Measurements from ENCODE around the gene LGALS3BP. TPM values are rescaled to one million over a fixed set of nuclear protein-coding genes. Genes with fewer than 3 reads are reported as not detected.

The LGALS3BP gene
- total RNA-seq, 4 donors from 2014 or later: 172 to 414 (median 262) TPM

DNA sequence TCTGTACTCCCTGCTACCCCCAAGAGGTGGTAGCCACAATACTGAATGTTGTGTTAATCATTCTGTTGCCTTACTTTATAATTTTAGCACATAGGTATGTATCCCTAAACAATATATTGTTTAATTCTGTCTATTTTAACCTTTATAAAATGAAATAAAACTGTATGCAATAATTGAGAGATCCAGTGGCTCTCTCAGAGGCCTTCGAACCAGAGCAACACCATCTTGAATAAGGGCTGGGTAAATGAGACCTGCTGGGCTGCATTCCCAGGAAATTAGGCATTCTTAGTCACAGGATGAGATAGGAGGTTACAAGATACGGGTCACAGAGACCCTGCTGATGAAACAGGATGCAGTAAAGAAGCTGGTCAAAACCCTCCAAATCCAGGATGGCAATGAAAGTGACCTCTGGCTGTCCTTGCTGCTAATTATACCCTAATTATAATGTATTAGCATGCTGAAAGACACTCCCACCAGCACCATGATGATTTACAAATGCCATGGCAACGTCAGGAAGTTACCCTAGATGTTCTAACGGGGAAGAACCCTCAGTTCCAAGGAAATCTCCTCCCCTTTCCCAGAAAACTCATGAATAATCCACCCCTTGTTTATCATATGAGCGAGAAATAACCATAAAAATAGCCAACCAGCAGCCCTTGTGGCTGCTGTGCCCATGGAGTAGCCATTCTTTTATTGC, 31.9 kb upstream of the LGALS3BP start:
- DNase-seq: no peak
- 42 to 50% methylated on average over 5 of the region's 5 CpGs for WGBS, 2 donors
- H3K36me3 ChIP-seq: peaks cover 0 to 5% (median 0%) of the 10 kb centered on the region in 3 donors

DNA sequence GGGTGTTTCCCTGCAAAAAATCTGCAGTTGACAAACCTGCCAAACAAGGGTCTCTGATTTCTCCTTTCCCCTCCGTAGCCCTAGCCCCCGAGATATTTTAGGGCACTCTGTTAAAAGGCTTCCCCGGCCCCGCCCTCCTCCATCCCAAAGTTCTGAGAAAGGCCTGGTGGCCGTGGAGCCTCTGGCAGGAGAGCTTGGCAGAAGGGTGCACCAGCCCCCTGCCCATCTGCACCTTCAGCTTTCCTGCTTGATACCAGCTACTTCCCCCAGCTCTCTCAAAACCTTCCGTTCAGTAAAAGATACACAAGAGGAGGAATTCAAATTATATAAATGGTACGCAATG, 30.6 kb upstream of the LGALS3BP start:
- WGBS, 2 donors: 50 to 55% methylated on average over 7 of the region's 7 CpGs
- no peak for TF ChIP-seq POLR2A (IDR thresholded peaks at IDR 0.05)
- TF ChIP-seq, protein P1, sequence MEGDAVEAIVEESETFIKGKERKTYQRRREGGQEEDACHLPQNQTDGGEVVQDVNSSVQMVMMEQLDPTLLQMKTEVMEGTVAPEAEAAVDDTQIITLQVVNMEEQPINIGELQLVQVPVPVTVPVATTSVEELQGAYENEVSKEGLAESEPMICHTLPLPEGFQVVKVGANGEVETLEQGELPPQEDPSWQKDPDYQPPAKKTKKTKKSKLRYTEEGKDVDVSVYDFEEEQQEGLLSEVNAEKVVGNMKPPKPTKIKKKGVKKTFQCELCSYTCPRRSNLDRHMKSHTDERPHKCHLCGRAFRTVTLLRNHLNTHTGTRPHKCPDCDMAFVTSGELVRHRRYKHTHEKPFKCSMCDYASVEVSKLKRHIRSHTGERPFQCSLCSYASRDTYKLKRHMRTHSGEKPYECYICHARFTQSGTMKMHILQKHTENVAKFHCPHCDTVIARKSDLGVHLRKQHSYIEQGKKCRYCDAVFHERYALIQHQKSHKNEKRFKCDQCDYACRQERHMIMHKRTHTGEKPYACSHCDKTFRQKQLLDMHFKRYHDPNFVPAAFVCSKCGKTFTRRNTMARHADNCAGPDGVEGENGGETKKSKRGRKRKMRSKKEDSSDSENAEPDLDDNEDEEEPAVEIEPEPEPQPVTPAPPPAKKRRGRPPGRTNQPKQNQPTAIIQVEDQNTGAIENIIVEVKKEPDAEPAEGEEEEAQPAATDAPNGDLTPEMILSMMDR (IDR thresholded peaks at IDR 0.05): no peak
- peaks cover 33 to 55% (median 39%) of the 10 kb centered on the region in 3 donors for H3K4me1 ChIP-seq
- H3K4me3 ChIP-seq: peak overlapping the region in 3 of 4 donors; percentile 80 to 100 (median 86)
- DNase-seq: no peak
- no peaks in the 10 kb centered on the region for H3K9me3 ChIP-seq
- intact Hi-C loops (cut with DNase I): no loop called here
- peak overlapping the region; percentile 90 to 97 (median 94) for H3K27ac ChIP-seq
- H3K27me3 ChIP-seq: no peaks in the 10 kb centered on the region
- peaks cover 0 to 5% (median 0%) of the 10 kb centered on the region in 3 donors for H3K36me3 ChIP-seq

More for the DNA sequence above, 31.9 kb upstream of the LGALS3BP start:
- H3K27me3 ChIP-seq: no peaks in the 10 kb centered on the region
- peaks cover 25 to 42% (median 26%) of the 10 kb centered on the region in 3 donors for H3K4me1 ChIP-seq
- H3K27ac ChIP-seq: peak overlapping the region in 3 of 4 donors; percentile 1 to 40 (median 27)
- H3K4me3 ChIP-seq: no peak overlapping the region
- no peaks in the 10 kb centered on the region for H3K9me3 ChIP-seq
- intact Hi-C loops (cut with DNase I): no loop called here
- TF ChIP-seq, protein P1 (IDR thresholded peaks at IDR 0.05): no peak
- no peak for TF ChIP-seq POLR2A (IDR thresholded peaks at IDR 0.05)

DNA sequence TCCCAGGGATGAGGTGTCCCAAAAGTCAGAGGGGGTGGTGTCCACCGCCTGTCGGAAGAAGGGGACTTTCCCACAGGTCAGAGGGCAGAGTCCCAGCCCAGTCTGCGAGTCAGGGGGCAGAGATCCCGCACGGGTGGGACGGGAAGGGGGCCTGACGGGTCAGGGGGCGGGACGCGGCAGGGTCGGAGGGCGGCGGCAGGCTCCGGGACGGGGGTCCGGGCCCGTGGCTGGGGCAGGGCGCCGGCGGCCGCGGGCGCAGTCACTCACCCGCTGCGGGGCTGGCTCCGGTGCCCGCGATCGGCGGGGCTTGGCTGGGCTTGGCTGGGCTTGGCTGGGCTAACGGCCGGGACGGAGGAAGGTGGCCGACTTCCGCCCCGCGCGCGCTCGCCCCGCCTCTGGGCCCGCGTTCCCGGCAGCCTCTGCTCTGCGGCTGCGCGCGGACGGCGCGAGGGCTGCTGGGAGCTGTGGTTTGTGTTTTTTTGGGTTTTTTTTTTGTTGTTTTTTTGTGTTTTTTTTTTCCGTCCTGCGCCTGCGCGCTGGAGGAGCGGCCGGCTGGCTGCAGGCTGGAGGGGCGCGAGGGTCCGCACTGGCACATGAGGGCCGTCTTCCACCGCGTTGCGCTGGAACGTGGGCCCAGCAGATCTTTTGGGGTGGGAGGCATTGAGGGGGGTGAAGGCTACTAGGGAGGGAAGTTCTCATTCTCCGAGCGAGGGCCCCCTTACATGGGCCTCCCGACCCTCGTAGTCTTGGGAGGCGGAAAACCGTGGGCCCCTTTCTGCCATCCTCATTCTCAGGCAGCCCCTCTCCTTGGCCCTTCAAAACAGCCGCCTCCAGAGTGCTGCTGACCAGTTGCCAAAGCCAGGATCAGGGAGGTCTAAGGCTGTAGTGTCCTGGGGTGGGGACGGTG, 29.9 kb upstream of the LGALS3BP start, which contains the start of gene CANT1:
Gene CANT1 (minus strand): TSS at position 368 of the 907 bp plus-strand sequence. CDS start 12,142 bp downstream, outside the sequence.
- DNase-seq: no peak
- 2% methylated on average over 12 to 22 of the region's 73 CpGs for WGBS, 2 donors
- peaks cover 33 to 59% (median 41%) of the 10 kb centered on the region in 3 donors for H3K4me1 ChIP-seq

DNA sequence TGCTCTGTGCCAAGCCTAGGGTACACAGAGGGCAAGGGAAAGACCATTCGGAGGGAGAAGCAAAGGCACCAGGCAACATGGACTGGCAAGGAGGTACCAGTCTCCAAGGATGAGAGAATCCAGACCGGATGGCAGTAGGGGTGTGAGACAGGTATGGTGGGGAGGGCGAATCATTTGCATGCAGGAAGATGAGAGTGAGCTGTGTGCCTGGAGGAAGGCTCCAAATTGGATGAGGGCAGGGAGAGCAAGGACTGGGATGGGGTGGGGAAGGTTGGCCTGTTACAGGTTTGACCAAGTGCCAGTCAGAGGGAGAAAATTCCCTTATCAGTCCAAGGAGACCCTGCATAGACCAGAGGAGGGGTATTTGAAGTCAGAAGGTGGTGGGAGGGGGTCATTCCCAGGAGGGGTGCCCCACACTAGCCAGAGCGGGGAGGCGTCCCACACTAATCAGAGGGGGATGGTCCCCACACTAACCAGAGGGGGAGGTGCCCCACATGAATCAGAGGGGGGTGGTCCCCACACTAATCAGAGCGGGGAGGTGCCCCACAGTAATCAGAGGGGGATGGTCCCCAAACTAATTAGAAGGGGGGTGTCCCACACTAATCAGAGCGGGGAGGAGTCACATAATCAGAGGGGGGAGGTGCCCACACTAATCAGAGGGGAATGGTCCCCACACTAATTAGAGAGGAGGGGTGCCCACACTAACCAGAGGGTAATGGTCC, 29.1 kb upstream of the LGALS3BP start:
- H3K4me3 ChIP-seq: peak overlapping the region; percentile 73 to 100 (median 83)
- TF ChIP-seq, protein P1 (IDR thresholded peaks at IDR 0.05): no peak
- TF ChIP-seq POLR2A (IDR thresholded peaks at IDR 0.05): no peak
- intact Hi-C loops (cut with DNase I): no loop called here
- H3K27me3 ChIP-seq: no peaks in the 10 kb centered on the region
- no peak for DNase-seq
- peak overlapping the region; percentile 90 to 97 (median 94) for H3K27ac ChIP-seq
- 32 to 43% methylated on average over 4 to 5 of the region's 7 CpGs for WGBS, 2 donors
- peaks cover 0 to 5% (median 0%) of the 10 kb centered on the region in 3 donors for H3K36me3 ChIP-seq
- no peaks in the 10 kb centered on the region for H3K9me3 ChIP-seq
- peaks cover 33 to 59% (median 41%) of the 10 kb centered on the region in 3 donors for H3K4me1 ChIP-seq

More for the DNA sequence above, 29.9 kb upstream of the LGALS3BP start, which contains the start of gene CANT1:
- H3K27ac ChIP-seq: peak within 1 kb of the TSS; percentile 90 to 97 (median 94)
- H3K4me3 ChIP-seq: peak within 1 kb of the TSS; percentile 73 to 100 (median 83)
- no peaks in the 10 kb centered on the region for H3K9me3 ChIP-seq
- H3K27me3 ChIP-seq: no peaks in the 10 kb centered on the region
- TF ChIP-seq, protein P1 (IDR thresholded peaks at IDR 0.05): no peak
- peak in 3 of 4 donors; percentile 46 to 80 (median 53) for TF ChIP-seq POLR2A (IDR thresholded peaks at IDR 0.05)
- intact Hi-C loops (cut with DNase I): no loop called here
- H3K36me3 ChIP-seq: peaks cover 0 to 5% (median 0%) of the 10 kb centered on the region in 3 donors

Measured in esophagus squamous epithelium (tissue), 5 donors.